GM18526 (cell line): ENCODE data around the gene E2F8.

Experiments used
- POLR2A ChIP-seq: IDR thresholded peaks from 3 replicates; pipeline ENCODE4 v1.6.1; 2011; ENCODE audit not compliant: insufficient read length; ENCODE audit errors: extremely low read depth

E2F8 gene

DNA sequence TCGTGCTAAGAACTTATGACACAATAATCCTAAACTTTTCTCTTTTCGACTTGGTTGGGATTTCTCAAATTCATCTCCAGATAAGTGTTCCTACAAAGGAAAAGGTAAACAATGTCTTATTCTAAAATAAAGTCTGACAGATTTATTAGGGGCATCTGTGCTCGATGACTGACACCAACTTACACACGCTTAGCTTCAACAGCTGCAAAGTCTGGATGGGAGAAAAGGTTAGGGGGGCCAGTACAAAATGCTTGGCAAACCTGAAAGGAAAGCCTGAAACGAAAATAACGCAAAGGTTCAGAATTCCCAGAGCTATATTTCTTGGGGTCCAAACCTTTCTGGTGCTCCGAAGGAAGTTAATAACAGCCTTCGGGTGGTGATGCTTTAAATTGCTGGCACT is 3.4 kb downstream of the E2F8 start:
- TF ChIP-seq POLR2A = no peak

DNA sequence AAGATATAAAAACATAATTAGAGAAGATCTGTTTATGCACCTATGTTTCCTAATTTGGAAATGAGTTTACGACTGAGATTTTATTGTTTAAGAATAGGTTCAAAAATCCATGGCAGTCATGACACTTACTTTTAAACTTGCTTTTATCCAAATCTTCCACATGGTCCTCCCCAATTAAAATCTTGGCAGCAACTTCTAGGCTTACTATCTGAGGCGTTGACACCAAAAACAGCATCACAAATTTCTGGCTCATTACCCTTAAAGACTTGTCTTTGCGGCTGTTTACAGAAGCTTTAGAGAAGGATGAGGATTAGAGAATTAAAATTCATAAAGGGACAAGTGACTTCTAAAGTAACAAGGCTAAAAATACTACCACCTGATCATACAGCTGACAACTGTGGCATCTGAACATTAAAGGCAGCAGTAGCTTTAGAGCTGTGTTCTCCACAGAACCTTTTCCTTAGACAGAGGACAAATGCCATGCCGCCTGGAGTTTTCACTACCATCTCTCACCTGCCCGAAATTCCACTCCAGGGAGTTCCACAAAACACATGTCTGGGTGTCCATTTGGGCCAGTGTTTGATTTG is 6.4 kb downstream of the E2F8 start:
- no peak for TF ChIP-seq POLR2A

DNA sequence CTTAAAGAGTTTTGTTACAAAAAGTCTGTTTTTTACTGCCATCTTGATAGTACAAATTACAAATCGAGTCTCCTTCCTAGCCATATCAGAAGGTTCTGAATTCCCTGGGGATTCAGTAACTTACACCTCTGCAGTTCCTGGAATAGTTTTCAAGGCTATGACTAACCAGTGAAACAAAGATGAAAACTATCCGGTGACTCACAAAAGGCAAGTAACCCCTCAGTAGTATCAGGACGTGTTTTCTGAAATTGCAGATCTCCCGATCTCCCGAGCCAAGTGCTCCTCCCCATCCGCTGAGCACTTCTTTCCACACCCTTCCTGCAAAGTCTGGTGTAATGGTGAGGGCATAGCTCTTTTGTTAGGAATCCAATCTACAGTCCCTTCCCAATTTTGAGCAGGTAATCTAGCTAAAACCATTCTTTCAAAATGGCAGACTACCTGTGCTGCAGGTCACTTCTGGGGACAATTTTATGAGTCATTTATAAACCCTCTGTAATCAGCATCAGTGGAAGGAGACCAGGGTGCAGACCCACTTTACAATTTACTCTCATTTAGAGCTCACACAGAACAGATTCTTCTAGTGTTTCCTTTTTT is 7.7 kb downstream of the E2F8 start:
- TF ChIP-seq POLR2A = no peak

DNA sequence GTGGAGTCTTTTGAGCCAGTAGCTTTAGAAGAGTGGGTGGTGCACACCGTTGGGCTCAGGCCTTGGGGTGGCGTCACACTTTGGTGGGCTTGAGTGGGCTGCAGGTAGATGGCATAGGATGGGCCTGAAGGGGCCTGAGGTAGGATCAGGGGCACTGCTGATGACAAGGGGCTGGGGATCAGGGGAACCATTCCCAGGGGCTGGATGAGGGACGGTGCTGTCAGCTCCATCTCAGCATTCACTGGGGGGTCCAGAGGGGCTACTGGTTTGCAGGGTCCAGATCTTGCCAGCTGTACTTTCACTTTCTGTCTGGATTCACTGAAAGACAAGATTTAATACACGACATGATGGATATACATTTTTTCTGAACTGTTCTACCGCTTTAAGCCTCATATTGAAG is 11.1 kb downstream of the E2F8 start:
- no peak for TF ChIP-seq POLR2A

DNA sequence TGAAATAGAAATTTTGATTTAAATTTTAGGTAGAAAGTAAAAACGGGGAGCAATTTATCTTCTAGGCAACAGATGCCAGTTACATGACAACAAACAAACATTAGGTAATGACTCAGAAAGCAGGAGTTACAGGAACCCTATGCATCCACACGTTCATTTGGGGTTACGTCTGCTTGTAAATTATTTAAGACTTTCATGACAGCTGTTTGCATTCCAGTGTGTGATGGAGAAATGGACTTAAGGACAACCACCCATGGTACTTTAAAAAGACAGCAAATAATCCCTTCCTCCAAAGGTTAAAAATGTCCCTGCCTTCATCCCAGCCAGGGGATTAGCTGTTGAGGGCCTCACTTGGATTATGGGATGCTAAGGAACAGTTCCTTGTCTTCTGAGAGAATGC is 11.8 kb downstream of the E2F8 start:
- TF ChIP-seq POLR2A = no peak

DNA sequence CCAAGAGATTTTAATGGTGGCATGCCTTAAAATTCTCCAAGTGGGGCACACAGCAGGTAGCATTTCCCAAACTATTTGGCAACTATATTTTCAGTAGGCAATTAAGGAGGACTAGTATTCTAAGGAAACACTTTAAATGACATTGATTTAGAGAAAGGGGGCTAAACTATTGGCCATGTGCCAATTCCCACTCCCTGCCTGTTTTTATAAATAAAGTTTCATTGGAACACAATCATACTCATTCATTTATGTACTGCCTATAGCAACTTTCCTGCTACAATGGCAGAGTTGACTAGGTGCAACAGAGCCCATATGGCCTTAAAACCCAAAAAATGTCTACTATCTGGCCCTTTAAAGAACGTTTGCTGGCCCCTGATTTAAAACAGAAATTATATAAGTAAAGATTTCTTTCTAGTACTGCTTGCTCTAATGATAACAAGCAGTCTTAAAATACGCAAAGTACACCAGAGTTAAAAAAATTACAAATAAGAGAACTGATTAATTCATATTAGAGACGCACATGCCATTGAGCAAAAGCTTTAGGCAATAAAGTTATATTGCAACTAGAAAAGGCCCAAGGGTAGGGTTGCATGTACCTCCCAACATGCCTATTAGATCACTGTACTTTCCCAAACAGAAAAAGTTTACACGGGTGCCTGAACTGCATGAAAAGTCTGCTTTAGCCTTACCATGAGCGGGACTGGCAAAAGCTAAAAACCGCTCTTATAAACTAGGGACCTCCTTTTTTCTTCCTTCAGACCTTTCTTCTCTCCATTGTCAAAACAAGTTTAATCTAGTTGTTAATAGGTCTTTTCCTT is 14.2 kb downstream of the E2F8 start:
- no peak for TF ChIP-seq POLR2A

DNA sequence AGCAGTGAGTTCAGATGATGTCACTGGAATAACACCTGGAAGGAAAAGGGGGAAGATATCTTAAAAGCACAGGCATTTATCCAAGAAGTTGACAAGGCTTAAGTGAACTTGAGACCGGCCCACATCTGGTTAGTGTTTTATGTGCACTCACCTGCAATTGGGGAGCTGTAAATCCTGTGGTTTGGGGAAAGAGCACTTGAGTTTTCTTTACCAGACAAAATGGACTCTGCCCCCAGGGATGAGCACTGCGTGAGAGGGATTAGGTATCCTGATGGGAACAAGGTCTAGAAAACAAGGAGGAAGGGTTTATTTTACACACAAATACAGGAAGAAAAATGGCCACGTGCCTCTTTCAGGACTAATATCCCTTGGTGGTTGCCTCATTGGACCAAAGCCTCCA is 15.2 kb downstream of the E2F8 start:
- no peak for TF ChIP-seq POLR2A

DNA sequence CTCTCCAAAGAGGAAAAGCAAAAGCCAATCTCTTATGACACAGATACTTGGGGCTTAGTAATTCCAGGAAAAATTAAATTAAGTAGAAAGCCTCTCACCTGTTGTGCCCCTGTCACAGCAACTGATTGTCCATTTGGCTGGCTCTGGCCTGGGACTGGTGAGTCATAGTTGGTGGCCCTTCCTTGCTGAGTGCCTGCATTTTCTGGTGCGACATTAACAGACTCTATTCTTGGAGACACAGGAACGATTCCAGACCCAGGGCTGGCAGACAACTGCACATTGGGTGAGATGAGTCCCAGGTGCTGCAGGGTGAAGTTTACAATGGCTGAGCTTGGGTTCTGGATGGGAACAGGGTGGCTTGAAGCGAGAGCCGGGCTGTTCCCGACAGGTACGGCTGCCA is 15.6 kb downstream of the E2F8 start:
- no peak for TF ChIP-seq POLR2A

DNA sequence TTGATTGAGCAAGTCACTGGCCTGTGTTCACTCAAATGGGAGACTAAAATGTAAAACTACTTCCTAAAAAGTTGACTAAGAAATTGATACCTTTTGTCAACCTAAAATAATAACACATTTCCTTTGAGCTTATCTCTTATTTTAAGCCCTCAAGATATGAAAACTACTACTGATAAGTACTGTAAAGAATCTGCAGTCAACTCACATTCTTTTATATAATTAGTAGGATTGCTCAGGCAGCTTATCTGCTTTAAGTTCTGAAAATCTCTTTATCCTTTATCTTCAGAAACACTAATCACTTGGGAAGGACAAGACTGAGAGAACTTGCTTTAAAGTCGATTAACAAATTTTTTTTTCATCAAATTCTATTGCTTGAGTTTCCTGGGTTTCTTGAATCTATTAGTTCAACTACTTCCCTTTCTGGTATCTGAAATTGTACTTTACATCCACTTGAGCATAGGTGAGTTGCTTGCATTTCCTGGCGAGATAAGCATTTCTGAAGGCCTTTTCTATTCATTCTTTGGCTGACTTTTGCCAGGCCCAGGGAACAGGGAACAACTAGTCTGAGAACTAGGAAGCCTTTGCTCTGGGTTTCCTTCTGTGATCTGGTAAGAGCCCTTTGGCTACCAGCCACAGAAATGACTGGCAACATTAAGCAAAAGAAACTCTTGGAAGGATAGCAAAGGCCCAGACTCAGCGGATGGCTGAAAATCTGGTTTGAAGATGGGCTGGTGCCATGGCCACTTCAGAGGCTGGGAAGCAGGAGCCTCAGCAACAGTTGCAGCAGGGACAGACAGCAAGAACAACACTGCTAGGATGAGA is 19.6 kb downstream of the E2F8 start:
- TF ChIP-seq POLR2A = no peak

DNA sequence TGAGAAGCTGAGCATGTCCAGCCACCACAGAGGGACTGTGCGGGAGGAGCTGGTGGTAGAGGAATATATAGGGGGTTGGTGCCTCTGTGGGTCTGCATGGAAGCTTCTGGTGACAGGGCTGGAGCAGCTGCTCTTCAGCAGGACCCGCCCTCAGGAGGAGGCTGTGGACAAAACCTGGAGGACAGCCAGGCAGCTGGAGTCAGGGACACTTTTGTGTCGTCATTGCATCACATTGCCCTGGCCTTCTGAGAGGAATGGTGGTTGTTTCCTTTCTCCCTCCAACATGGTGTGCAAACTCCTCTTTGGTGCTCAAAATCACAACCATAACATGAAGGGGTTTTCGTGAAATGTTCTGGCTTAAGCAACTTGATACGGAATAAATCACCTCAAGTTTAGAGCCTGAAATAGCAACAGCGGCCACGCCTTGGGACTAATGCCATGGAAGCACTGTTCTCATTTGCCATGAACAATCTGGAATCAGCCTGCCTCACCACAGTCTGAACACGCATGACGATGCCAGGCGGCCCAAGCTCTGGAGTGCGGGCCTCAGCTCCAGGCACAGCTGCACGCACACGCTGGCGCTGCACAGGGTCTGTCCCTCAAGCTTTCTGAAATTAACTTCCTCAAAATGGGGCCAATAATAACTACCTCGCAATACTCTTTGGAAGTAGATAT is 21.8 kb downstream of the E2F8 start:
- no peak for TF ChIP-seq POLR2A

DNA sequence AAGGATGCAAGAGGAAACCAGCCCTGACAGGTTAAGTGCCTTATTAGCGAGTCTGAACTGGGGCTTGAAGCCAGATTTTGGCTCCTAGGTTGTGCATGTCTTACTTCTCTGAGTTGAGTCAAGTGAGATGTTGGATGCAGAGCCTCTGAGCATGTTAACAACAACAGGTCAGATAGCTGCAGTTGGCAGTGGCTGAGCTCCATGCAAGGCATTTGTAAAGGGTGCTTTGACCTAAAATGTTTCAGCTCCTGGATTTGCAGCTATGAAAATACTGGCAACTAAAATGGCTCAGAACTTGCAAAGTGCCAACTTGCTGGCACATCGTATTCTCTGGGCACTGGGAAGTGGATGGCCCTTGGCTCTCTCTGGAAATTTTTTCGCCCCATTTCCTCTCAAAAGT is 22.5 kb downstream of the E2F8 start:
- no peak for TF ChIP-seq POLR2A

DNA sequence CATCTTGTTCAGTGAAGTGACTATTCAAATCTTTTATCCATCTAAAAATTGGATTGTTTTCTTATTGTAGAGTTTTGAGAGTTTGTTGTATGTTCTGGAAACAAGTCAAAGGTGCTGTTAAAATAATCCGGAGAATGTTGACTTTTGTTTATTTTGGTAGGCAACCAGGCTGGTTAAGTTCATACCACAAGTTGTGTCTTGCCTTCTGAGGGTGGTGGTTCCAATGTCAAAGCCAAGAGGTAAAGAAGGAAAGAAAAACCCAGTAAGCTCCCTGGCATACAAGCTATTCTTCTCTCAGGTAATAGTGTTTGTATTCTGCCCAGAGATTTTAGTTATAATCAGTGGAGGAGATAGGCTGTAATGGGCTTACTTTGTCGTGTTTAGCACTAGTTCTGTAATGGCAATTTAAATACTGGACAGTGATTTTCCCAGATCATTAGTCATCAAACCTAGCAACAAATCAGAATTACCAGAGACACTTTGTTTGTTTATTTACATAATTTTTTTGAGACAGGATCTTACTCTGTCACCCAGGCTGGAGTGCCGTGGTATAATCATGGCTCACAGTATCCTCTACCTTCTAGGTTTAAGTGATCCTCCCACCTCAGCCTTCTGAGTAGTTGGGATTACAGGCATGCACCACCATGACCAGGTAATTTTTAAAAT is 23.9 kb downstream of the E2F8 start:
- TF ChIP-seq POLR2A = no peak

DNA sequence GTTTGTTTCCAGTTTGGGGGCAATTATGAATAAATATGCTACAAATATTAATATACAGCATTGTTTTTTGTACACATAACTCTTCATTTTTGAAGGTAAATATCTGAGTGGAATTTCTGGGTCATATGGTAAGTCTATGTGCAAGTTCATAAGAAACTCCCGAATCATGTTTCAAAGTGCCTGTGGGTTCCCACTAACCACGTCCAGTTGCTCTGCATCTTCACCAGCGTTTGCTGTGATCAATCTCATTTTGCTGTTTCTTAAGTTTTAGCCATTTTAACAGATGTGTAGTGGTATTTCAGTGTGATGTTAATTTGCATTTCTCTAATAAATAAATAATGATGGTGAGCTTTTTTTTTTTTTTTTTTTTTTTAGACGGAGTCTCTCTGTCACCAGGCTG is 24.7 kb downstream of the E2F8 start:
- no peak for TF ChIP-seq POLR2A

DNA sequence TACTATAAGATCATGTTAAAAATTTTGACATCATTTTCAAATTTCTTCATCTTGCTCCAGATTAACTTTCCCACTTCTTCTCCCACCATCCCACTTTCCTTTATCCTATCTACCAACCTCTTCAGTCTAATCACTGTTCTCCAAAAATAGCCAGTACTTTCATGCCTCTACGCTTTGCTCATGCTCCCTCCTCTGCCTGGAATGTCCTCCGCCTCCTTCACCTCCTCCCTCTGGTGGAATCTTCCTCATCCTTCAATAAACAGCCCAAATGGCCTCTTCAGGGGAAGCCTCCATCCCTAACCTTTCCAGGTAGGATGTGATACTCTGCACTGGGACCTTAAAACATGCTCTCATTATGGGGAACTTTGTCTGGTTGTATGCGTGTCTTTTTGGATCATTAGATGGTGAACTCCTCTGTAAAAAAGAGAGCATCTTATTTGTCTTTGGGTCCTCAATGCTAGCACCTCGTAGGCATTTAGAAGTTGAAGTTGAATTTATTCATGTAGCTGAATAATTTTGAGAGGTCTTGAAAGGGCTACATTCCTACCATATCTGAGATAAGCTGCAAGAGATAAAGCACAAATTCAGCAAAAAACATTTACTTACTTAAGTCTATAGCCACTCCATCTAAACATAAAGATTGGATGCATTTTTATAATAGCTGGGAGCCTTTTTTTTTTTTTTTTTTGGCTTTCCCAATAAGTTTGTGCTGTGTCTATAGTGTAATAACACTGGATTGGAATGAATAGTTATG is 31.0 kb downstream of the E2F8 start:
- TF ChIP-seq POLR2A = no peak

DNA sequence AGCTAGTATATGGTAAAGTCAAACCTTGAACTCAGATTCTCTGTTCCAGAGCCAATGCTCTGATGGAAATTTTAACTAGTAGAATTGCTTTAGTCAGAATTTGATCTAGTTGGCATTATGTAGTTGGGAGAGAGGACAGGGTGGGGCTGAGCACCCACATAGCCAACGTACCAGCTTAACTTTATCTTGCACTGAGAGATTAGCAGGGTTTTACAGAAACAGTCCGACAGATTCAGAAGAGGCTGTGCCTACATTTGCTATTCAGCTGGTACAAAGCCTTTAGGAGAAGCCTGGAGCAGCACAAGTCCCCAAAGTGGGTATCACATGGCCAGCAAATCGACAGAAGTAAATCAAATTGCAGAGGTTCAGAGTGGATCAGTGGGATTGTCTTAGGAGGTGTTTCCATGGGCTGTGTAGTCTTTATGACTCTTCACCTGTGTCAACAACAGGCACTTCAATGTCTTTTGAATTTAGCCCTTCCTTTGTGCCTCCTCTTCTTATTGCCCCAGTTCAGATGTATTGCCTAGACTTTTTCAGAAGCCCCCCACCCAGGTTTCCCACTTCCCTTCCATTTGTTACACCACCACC is 31.7 kb downstream of the E2F8 start:
- TF ChIP-seq POLR2A = no peak
